Colonic mucosa (tissue), 4 donors: ENCODE results near the gene KCNIP4. TPM values are rescaled to one million over a fixed set of nuclear protein-coding genes. Genes with fewer than 3 reads are reported as not detected.

Experiments
- DNase-seq: peaks from one replicate; pipeline ENCODE4 v3.0.0-alpha.2; 2020
- H3K27ac ChIP-seq: fragments of 200-600 bp; one replicate; pipeline ENCODE4 v1.8.0; 2021
- H3K27me3 ChIP-seq: fragments of 200-600 bp; one replicate; pipeline ENCODE4 v1.8.0; 2021
- H3K36me3 ChIP-seq: fragments of 200-600 bp; one replicate; pipeline ENCODE4 v1.8.0; 2021
- H3K4me1 ChIP-seq: fragments of 200-600 bp; one replicate; pipeline ENCODE4 v1.8.0; 2021; ENCODE audit warnings: mild to moderate bottlenecking
- H3K4me3 ChIP-seq: fragments of 200-600 bp; one replicate; pipeline ENCODE4 v1.8.0; 2021
- H3K9ac ChIP-seq, 2 donors: one replicate each; pipeline ENCODE4 v1.7.0; 2013; ENCODE audit warnings: control low read depth in 2 of 2, low read depth in 2 of 2, low read length in 2 of 2
- H3K9me3 ChIP-seq: fragments of 200-600 bp; one replicate; pipeline ENCODE4 v1.8.0; 2021
- CTCF ChIP-seq: fragments of 200-600 bp; IDR thresholded peaks from one replicate; pipeline ENCODE4 v1.8.0; 2022; ENCODE audit warnings: antibody characterized with exemption, mild to moderate bottlenecking
- intact Hi-C: fragments of 100-400 bp; cut with DNase I; formaldehyde crosslinking; loops from one replicate; pipeline ENCODE4 v1.14.1; 2022
- total RNA-seq, 2 donors: library from RNA; stranded (reverse); fragmentation: NEBNext Ultra II Directional in 1 of 2; extraction: Animal tissue kit (Norgen Biotek cat#: 25700) in 1 of 2; gene quantifications; one replicate each; pipeline ENCODE4 v1.2.1, GENCODE V29; 2021
- donor health status: healthy.
- donor health status: DM: no; HTN: no; CAD: no.
- donor health status: DM: no; HTN: no; CAD: no.

The KCNIP4 gene
- total RNA-seq, 2 donors from 2014 or later = 0.67 to 1.2 TPM

GRCh38 chr4:21775703-21776102, 172.9 kb downstream of the KCNIP4 start:
- Histone ChIP-seq H3K9me3 (no peaks in the 10 kb centered on the region), H3K36me3 (no peaks in the 10 kb centered on the region), H3K27me3 (no peaks in the 10 kb centered on the region), H3K4me1 (no peaks in the 10 kb centered on the region), H3K4me3 (no peak overlapping the region), H3K27ac (no peak overlapping the region), H3K9ac (no peak overlapping the region)
- intact Hi-C loops = no loop called here
- no peak for DNase-seq
- TF ChIP-seq CTCF = no peak

GRCh38 chr4:21769404-21770147, 179.0 kb downstream of the KCNIP4 start:
- H3K9ac ChIP-seq = no peak overlapping the region
- no peak overlapping the region for H3K27ac ChIP-seq
- TF ChIP-seq CTCF = no peak
- H3K4me3 ChIP-seq = no peak overlapping the region
- no peaks in the 10 kb centered on the region for H3K27me3 ChIP-seq
- H3K36me3 ChIP-seq = no peaks in the 10 kb centered on the region
- no peaks in the 10 kb centered on the region for H3K9me3 ChIP-seq
- intact Hi-C loops = loop anchor here (2.0 to 5.0 kb wide), 2 partner anchors 255 to 992 kb away; no protein-coding TSS in a partner anchor
- no peaks in the 10 kb centered on the region for H3K4me1 ChIP-seq
- DNase-seq = no peak

- H3K36me3 ChIP-seq = no peaks in the 10 kb centered on the region
- peak; percentile 24 for DNase-seq
Observed at GRCh38 chr4:21768349-21769310, 179.9 kb downstream of the KCNIP4 start.

GRCh38 chr4:21765810-21766407, 182.7 kb downstream of the KCNIP4 start:
- no peak overlapping the region for H3K9ac ChIP-seq
- intact Hi-C loops = loop anchor here (5.0 kb wide), 1 partner anchor 989 kb away; no protein-coding TSS in a partner anchor
- H3K27me3 ChIP-seq = no peaks in the 10 kb centered on the region

More at GRCh38 chr4:21768349-21769310, 179.9 kb downstream of the KCNIP4 start:
- H3K27ac ChIP-seq = no peak overlapping the region
- H3K27me3 ChIP-seq = no peaks in the 10 kb centered on the region
- H3K9me3 ChIP-seq = no peaks in the 10 kb centered on the region
- peak; percentile 63 for TF ChIP-seq CTCF
- no peaks in the 10 kb centered on the region for H3K4me1 ChIP-seq
- no peak overlapping the region for H3K9ac ChIP-seq
- intact Hi-C loops = loop anchor here (2.0 to 5.0 kb wide), 2 partner anchors 254 to 991 kb away; no protein-coding TSS in a partner anchor
- H3K4me3 ChIP-seq = no peak overlapping the region

More at GRCh38 chr4:21765810-21766407, 182.7 kb downstream of the KCNIP4 start:
- Histone ChIP-seq H3K9me3 (no peaks in the 10 kb centered on the region), H3K4me1 (no peaks in the 10 kb centered on the region), H3K36me3 (no peaks in the 10 kb centered on the region), H3K27ac (no peak overlapping the region), H3K4me3 (no peak overlapping the region)
- TF ChIP-seq CTCF = peak; percentile 81
- DNase-seq = peak; percentile 43
